ENCODE results near the gene RRAGC.

Gene RRAGC

DNA sequence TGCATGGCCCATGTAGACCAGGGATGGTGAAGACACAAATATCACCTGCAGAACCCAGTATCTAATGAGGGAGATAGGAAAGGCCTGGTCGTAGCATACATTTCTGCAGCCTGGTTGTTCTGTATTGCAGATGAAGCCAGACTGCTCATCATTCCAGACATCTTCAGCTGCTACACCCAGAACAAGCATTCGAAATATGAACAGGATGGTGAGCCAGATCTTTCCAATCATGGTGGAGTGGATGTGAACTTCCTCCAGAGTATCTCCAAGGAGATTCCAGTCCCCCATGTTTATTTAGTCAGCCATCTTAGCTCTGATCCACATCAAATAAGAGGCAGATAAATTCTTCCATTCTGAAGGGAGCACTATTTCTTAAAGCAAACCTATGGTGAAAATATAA is 16.2 kb upstream of the RRAGC start:
- no peaks in the 10 kb centered on the region for H3K27me3 ChIP-seq (ENCODE audit: insufficient read depth, low read length, poor library complexity, severe bottlenecking)
- no peak overlapping the region for H3K4me2 ChIP-seq (ENCODE audit: low read depth, low read length, poor library complexity, severe bottlenecking)
- no peak overlapping the region for H3K4me3 ChIP-seq (ENCODE audit: low read length, poor library complexity, severe bottlenecking)
- H4K20me1 ChIP-seq (ENCODE audit: insufficient read depth, low read length, poor library complexity, severe bottlenecking) = peaks cover 8% of the 10 kb centered on the region
- TF ChIP-seq, protein P1, sequence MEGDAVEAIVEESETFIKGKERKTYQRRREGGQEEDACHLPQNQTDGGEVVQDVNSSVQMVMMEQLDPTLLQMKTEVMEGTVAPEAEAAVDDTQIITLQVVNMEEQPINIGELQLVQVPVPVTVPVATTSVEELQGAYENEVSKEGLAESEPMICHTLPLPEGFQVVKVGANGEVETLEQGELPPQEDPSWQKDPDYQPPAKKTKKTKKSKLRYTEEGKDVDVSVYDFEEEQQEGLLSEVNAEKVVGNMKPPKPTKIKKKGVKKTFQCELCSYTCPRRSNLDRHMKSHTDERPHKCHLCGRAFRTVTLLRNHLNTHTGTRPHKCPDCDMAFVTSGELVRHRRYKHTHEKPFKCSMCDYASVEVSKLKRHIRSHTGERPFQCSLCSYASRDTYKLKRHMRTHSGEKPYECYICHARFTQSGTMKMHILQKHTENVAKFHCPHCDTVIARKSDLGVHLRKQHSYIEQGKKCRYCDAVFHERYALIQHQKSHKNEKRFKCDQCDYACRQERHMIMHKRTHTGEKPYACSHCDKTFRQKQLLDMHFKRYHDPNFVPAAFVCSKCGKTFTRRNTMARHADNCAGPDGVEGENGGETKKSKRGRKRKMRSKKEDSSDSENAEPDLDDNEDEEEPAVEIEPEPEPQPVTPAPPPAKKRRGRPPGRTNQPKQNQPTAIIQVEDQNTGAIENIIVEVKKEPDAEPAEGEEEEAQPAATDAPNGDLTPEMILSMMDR (conservative IDR thresholded peaks at IDR 0.05; ENCODE audit: low read length) = no peak
- no peak for TF ChIP-seq EZH2phosphoT487 (IDR thresholded peaks at IDR 0.05; ENCODE audit: borderline replicate concordance)
- H3K9me2 ChIP-seq (replicated peaks; ENCODE audit: low read depth, low read length) = no peaks in the 10 kb centered on the region
- H3K79me2 ChIP-seq (ENCODE audit: insufficient read depth, low read length) = peaks cover 24% of the 10 kb centered on the region
- no peaks in the 10 kb centered on the region for H3F3A ChIP-seq (ENCODE audit: low read depth)
- no peaks in the 10 kb centered on the region for H3K36me3 ChIP-seq (ENCODE audit: insufficient read depth, low read length)
- H2AFZ ChIP-seq (ENCODE audit: low read length) = no peak overlapping the region
- no peaks in the 10 kb centered on the region for H3K9me3 ChIP-seq (ENCODE audit: insufficient read depth, low read depth, low read length)
- peaks cover 16% of the 10 kb centered on the region for H3K4me1 ChIP-seq (ENCODE audit: insufficient read depth, low read length, poor library complexity, severe bottlenecking)
- H3K9ac ChIP-seq (ENCODE audit: low read depth, low read length, poor library complexity, severe bottlenecking) = no peak overlapping the region

DNA sequence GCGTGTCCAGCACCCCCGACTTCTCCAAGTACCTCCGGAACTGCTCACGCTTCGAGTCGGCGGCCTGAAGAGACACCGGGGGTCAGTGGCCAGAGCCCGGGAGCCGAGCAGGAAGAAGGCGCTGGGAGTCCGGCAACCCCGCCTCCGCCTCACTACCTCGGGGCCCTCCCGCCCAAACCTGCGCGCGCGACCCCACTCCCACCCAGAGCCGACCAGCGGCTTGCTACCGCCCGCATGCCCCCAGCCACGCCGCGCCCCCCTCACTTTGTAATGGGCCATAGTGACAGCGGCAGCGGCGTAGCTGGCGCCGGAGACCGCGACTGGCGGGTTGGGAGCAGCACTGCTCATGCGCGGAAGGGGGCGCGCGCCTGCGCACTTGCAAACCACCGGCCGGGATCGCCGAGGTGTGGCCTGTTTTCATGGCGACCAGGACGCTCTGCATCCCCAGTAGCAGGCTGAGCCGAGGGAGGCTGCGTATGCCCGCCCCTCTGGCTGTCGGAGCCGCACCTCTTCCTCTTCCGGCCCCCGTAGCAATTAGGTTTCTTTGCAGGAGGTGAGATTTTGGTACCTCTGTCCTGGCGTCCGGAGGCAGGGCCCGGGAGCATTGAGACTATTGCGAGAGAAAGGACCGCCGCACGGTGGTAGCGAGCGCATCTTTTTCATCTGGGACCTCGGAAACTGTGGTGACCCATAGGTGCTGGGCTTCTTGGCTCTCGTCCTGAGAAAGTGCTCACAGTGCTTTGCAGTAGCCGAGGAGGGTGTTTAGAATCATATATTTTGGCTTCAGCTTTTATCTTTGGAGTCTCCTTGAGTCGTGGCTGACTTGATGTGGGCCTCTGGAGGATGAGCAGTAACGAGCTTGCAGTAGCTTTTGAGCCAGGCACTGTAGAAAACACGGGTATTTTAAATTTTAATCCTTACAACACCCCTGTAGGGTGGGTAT is 13.7 kb upstream of the RRAGC start, which contains the start of gene MYCBP:
Gene MYCBP (minus strand): TSS at position 322 of the 943 bp plus-strand sequence. CDS start 43 bp downstream, at position 279.
- Histone ChIP-seq H3F3A (ENCODE audit: low read depth) (no peaks in the 10 kb centered on the region), H3K9ac (ENCODE audit: low read depth, low read length, poor library complexity, severe bottlenecking) (peak within 1 kb of the TSS; percentile 79), H3K4me1 (ENCODE audit: insufficient read depth, low read length, poor library complexity, severe bottlenecking) (peaks cover 16% of the 10 kb centered on the region), H3K27me3 (ENCODE audit: insufficient read depth, low read length, poor library complexity, severe bottlenecking) (no peaks in the 10 kb centered on the region), H3K9me3 (ENCODE audit: insufficient read depth, low read depth, low read length) (no peaks in the 10 kb centered on the region), H3K4me3 (ENCODE audit: low read length, poor library complexity, severe bottlenecking) (peak within 1 kb of the TSS; percentile 88), H3K79me2 (ENCODE audit: insufficient read depth, low read length) (peaks cover 26% of the 10 kb centered on the region), H3K36me3 (ENCODE audit: insufficient read depth, low read length) (no peaks in the 10 kb centered on the region), H4K20me1 (ENCODE audit: insufficient read depth, low read length, poor library complexity, severe bottlenecking) (peaks cover 8% of the 10 kb centered on the region), H2AFZ (ENCODE audit: low read length) (peak within 1 kb of the TSS; percentile 81), H3K4me2 (ENCODE audit: low read depth, low read length, poor library complexity, severe bottlenecking) (peak within 1 kb of the TSS; percentile 81), H3K9me2 (replicated peaks; ENCODE audit: low read depth, low read length) (no peaks in the 10 kb centered on the region)
- TF ChIP-seq EZH2phosphoT487 (IDR thresholded peaks at IDR 0.05; ENCODE audit: borderline replicate concordance) = no peak
- TF ChIP-seq, protein P1 (conservative IDR thresholded peaks at IDR 0.05; ENCODE audit: low read length) = no peak

GRCh38 chr1:38872401-38873026 is 12.9 kb upstream of the RRAGC start:
- H3K9ac ChIP-seq (ENCODE audit: low read depth, low read length, poor library complexity, severe bottlenecking) = peak overlapping the region; percentile 79
- peak overlapping the region; percentile 75 for H3K4me2 ChIP-seq (ENCODE audit: low read depth, low read length, poor library complexity, severe bottlenecking)
- no peaks in the 10 kb centered on the region for H3K27me3 ChIP-seq (ENCODE audit: insufficient read depth, low read length, poor library complexity, severe bottlenecking)
- peaks cover 26% of the 10 kb centered on the region for H3K79me2 ChIP-seq (ENCODE audit: insufficient read depth, low read length)
- peaks cover 16% of the 10 kb centered on the region for H3K4me1 ChIP-seq (ENCODE audit: insufficient read depth, low read length, poor library complexity, severe bottlenecking)
- no peaks in the 10 kb centered on the region for H3K9me3 ChIP-seq (ENCODE audit: insufficient read depth, low read depth, low read length)
- peak overlapping the region; percentile 88 for H3K4me3 ChIP-seq (ENCODE audit: low read length, poor library complexity, severe bottlenecking)
- no peaks in the 10 kb centered on the region for H3K36me3 ChIP-seq (ENCODE audit: insufficient read depth, low read length)
- no peaks in the 10 kb centered on the region for H3F3A ChIP-seq (ENCODE audit: low read depth)
- peak overlapping the region; percentile 81 for H2AFZ ChIP-seq (ENCODE audit: low read length)
- no peaks in the 10 kb centered on the region for H3K9me2 ChIP-seq (replicated peaks; ENCODE audit: low read depth, low read length)
- TF ChIP-seq, protein P1 (conservative IDR thresholded peaks at IDR 0.05; ENCODE audit: low read length) = no peak
- TF ChIP-seq EZH2phosphoT487 (IDR thresholded peaks at IDR 0.05; ENCODE audit: borderline replicate concordance) = no peak
- peaks cover 8% of the 10 kb centered on the region for H4K20me1 ChIP-seq (ENCODE audit: insufficient read depth, low read length, poor library complexity, severe bottlenecking)

Data from Loucy (cell line).